ENCODE results near the gene PEMT.

DNA sequence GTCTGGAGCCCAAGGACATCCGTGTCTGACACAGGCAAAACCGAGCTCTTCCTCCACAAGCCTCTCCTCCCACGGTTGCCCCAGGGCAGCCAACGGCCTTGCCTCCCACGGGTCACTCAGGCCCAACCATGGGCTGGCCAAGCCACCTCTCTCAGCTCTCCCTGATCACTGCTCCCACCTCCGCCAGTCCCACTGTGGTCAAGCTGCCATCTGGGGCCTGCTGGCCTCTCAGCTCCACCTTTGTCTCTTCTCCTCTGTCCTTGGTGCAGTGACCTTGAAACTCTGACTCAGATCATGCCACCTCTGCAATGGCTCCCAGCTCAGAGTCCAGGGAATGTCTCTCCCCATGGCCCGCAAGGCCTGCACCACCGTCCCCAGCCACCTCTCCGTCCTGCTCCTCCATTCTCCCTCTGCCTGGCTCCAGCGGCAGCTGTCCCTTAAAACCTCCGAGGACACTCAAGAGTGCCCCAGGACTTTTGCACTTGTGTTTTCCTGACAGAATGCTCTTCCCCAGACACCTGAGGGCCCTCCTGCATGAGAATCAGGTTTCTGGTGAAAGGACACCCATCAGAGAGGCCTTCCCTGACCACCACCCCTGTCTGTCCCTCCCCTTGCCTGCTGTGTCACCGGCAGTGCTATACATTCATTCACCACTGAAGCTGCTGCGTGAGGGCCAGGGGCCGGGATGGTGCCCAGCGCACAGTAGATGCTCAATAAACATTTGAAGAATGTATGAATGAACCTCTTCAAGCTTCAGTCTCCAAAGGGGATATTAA is 19.3 kb downstream of the PEMT start:
- TF ChIP-seq POLR2A (IDR thresholded peaks at IDR 0.05), result no peak
- TF ChIP-seq, protein P1, sequence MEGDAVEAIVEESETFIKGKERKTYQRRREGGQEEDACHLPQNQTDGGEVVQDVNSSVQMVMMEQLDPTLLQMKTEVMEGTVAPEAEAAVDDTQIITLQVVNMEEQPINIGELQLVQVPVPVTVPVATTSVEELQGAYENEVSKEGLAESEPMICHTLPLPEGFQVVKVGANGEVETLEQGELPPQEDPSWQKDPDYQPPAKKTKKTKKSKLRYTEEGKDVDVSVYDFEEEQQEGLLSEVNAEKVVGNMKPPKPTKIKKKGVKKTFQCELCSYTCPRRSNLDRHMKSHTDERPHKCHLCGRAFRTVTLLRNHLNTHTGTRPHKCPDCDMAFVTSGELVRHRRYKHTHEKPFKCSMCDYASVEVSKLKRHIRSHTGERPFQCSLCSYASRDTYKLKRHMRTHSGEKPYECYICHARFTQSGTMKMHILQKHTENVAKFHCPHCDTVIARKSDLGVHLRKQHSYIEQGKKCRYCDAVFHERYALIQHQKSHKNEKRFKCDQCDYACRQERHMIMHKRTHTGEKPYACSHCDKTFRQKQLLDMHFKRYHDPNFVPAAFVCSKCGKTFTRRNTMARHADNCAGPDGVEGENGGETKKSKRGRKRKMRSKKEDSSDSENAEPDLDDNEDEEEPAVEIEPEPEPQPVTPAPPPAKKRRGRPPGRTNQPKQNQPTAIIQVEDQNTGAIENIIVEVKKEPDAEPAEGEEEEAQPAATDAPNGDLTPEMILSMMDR (IDR thresholded peaks at IDR 0.05), result no peak
- no peak for TF ChIP-seq POLR2AphosphoS5 (IDR thresholded peaks at IDR 0.05)
- TF ChIP-seq EP300 (IDR thresholded peaks at IDR 0.05; ENCODE audit: low read depth), result no peak

Data from transverse colon (tissue), 4 donors.